Loucy (cell line): ENCODE results near the gene ADARB1.

Source experiments
- H2AFZ ChIP-seq: fragments of 200-600 bp; sonication (generic); 2 replicates; pipeline ENCODE4 v1.6.0; 2016; ENCODE audit warnings: antibody characterized with exemption, mild to moderate bottlenecking, low read length, moderate library complexity
- H3F3A ChIP-seq: fragments of 200-600 bp; 2 replicates; pipeline ENCODE4 v1.6.0; 2016; ENCODE audit warnings: antibody characterized with exemption, low read depth, mild to moderate bottlenecking
- H3K27me3 ChIP-seq: fragments of 200-600 bp; sonication (generic); 2 replicates; pipeline ENCODE4 v1.6.1; 2014; ENCODE audit warnings: low read length, mild to moderate bottlenecking; ENCODE audit not compliant: insufficient read depth, poor library complexity, severe bottlenecking
- H3K36me3 ChIP-seq: fragments of 200-600 bp; sonication (generic); 2 replicates; pipeline ENCODE4 v1.6.1; 2016; ENCODE audit warnings: low read length; ENCODE audit not compliant: insufficient read depth
- H3K4me1 ChIP-seq: fragments of 200-600 bp; sonication (generic); 2 replicates; pipeline ENCODE4 v1.5.1; 2014; ENCODE audit warnings: low read length, mild to moderate bottlenecking; ENCODE audit not compliant: insufficient read depth, poor library complexity, severe bottlenecking
- H3K4me2 ChIP-seq: fragments of 200-600 bp; sonication (generic); 2 replicates; pipeline ENCODE4 v1.6.0; 2014; ENCODE audit warnings: antibody characterized with exemption, low read length, low read depth, mild to moderate bottlenecking; ENCODE audit not compliant: poor library complexity, severe bottlenecking
- H3K4me3 ChIP-seq: fragments of 200-600 bp; sonication (generic); 2 replicates; pipeline ENCODE4 v1.5.1; 2014; ENCODE audit warnings: low read length, mild to moderate bottlenecking, mixed read lengths; ENCODE audit not compliant: poor library complexity, severe bottlenecking
- H3K79me2 ChIP-seq: fragments of 200-600 bp; sonication (generic); 2 replicates; pipeline ENCODE4 v1.6.1; 2014; ENCODE audit warnings: low read length; ENCODE audit not compliant: insufficient read depth
- H3K9ac ChIP-seq: fragments of 200-600 bp; sonication (generic); 2 replicates; pipeline ENCODE4 v1.6.0; 2014; ENCODE audit warnings: mild to moderate bottlenecking, low read depth, low read length, moderate library complexity; ENCODE audit not compliant: poor library complexity, severe bottlenecking
- H3K9me2 ChIP-seq: fragments of 200-600 bp; sonication (generic); replicated peaks from 2 replicates; pipeline ENCODE4 v1.6.1; 2016; ENCODE audit warnings: low read depth, low read length, mixed read lengths
- H3K9me3 ChIP-seq: fragments of 200-600 bp; sonication (generic); 2 replicates; pipeline ENCODE4 v1.6.1; 2014; ENCODE audit warnings: mild to moderate bottlenecking, antibody characterized with exemption, low read length, low read depth; ENCODE audit not compliant: insufficient read depth
- H4K20me1 ChIP-seq: fragments of 200-600 bp; sonication (generic); 2 replicates; pipeline ENCODE4 v1.6.0; 2014; ENCODE audit warnings: antibody characterized with exemption, low read length, mild to moderate bottlenecking; ENCODE audit not compliant: insufficient read depth, poor library complexity, severe bottlenecking
- EZH2phosphoT487 ChIP-seq: fragments of 200-600 bp; IDR thresholded peaks from 2 replicates; pipeline ENCODE4 v1.6.1; 2018; ENCODE audit warnings: antibody characterized with exemption, mild to moderate bottlenecking, moderate library complexity, borderline replicate concordance
- TF ChIP-seq, protein P1 (sequence below): fragments of 200-600 bp; sonication (generic); conservative IDR thresholded peaks from 2 replicates; pipeline ENCODE4 v1.5.1; 2014; ENCODE audit warnings: mild to moderate bottlenecking, antibody characterized with exemption, low read length

The ADARB1 gene

DNA sequence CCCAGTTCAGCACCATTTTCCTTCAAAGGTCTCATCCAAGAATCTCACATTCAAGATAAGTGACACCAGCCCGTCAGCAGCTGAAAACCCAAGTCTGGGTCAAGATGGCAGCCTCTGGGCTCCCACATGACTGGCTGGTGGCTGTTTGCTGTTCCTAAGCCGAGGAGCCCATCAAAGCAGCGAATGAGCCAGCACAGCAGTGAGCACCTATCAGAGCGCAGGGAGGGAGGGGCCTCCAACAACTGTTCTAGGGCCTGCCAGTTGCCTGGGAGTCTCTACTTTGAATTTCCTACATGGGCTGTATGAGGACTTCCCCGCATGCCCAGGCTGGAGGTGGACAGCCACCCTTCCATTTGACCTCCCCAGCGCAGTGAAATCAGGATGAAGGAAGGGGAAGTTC is 102.7 kb downstream of the ADARB1 start:
- H3K9me3 ChIP-seq = no peaks in the 10 kb centered on the region
- H3K79me2 ChIP-seq = no peaks in the 10 kb centered on the region
- no peak overlapping the region for H3K9ac ChIP-seq
- H4K20me1 ChIP-seq = no peaks in the 10 kb centered on the region
- H3K27me3 ChIP-seq = no peaks in the 10 kb centered on the region
- no peaks in the 10 kb centered on the region for H3K4me1 ChIP-seq
- H2AFZ ChIP-seq = no peak overlapping the region
- TF ChIP-seq, protein P1, sequence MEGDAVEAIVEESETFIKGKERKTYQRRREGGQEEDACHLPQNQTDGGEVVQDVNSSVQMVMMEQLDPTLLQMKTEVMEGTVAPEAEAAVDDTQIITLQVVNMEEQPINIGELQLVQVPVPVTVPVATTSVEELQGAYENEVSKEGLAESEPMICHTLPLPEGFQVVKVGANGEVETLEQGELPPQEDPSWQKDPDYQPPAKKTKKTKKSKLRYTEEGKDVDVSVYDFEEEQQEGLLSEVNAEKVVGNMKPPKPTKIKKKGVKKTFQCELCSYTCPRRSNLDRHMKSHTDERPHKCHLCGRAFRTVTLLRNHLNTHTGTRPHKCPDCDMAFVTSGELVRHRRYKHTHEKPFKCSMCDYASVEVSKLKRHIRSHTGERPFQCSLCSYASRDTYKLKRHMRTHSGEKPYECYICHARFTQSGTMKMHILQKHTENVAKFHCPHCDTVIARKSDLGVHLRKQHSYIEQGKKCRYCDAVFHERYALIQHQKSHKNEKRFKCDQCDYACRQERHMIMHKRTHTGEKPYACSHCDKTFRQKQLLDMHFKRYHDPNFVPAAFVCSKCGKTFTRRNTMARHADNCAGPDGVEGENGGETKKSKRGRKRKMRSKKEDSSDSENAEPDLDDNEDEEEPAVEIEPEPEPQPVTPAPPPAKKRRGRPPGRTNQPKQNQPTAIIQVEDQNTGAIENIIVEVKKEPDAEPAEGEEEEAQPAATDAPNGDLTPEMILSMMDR = no peak
- H3K9me2 ChIP-seq = no peaks in the 10 kb centered on the region
- H3K4me3 ChIP-seq = no peak overlapping the region
- H3F3A ChIP-seq = no peaks in the 10 kb centered on the region
- peaks cover 25% of the 10 kb centered on the region; the same call in 1 of the 2 replicates for H3K36me3 ChIP-seq
- H3K4me2 ChIP-seq = no peak overlapping the region

DNA sequence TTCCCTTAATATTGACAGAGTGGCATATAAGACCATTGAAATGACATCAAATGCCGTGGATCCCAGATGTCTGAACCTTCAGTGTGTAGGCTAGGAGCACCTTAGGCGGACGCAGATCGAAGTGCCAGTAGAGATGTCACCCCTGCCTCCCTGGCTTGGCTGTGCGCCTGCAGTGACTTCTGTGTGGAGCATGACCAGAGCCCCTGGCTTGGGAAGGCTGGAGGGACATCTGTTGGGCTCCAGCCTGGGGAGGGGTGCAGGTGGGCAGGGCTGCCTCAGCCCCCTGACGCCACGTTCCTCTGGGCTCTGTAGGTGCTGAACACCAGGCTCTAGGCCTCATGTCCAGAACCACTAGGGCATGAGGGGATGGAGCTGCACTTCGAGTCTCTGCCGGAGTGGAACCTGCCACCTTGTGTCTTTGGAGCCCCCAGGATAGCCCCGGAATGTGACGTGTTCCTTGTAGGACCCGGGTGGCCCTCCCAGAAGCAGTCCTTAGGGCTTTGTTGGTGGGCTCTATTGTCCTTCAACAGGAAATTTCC is 103.8 kb downstream of the ADARB1 start:
- Histone ChIP-seq H2AFZ (no peak overlapping the region), H3K79me2 (no peaks in the 10 kb centered on the region), H3K36me3 (peaks cover 18% of the 10 kb centered on the region; the same call in 1 of the 2 replicates), H3K9ac (no peak overlapping the region), H3K4me3 (no peak overlapping the region), H3K9me2 (no peaks in the 10 kb centered on the region), H3F3A (no peaks in the 10 kb centered on the region), H3K4me2 (no peak overlapping the region), H3K27me3 (no peaks in the 10 kb centered on the region), H3K9me3 (no peaks in the 10 kb centered on the region), H3K4me1 (no peaks in the 10 kb centered on the region), H4K20me1 (no peaks in the 10 kb centered on the region)
- no peak for TF ChIP-seq EZH2phosphoT487
- TF ChIP-seq, protein P1 = no peak

DNA sequence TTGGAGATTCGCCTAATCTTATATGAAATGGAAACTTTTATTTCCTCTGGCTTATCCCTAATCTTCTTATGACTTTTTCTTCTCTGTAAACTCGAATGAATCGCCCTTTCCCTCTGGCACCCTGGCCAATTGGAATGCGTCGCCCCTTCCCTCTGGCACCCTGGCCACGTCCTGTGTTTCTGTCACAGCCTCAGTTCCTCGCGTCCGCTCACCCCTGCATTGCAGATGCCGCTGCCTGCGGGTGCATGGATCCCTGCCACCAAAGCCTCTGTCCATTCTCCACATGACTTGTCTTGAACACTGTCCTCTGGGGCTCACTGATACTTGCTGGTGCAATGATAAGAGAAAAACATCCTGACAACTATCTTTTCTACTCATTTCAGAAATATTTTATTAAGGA is 104.6 kb downstream of the ADARB1 start:
- Histone ChIP-seq H3K79me2 (no peaks in the 10 kb centered on the region), H3K4me1 (no peaks in the 10 kb centered on the region), H3K9me2 (no peaks in the 10 kb centered on the region), H3F3A (no peaks in the 10 kb centered on the region), H3K9me3 (no peaks in the 10 kb centered on the region), H3K4me2 (no peak overlapping the region), H3K4me3 (no peak overlapping the region), H2AFZ (no peak overlapping the region), H4K20me1 (no peaks in the 10 kb centered on the region), H3K36me3 (peaks cover 18% of the 10 kb centered on the region; the same call in 1 of the 2 replicates), H3K27me3 (no peaks in the 10 kb centered on the region), H3K9ac (no peak overlapping the region)
- no peak for TF ChIP-seq EZH2phosphoT487
- TF ChIP-seq, protein P1 = no peak
